ENCODE data around the gene ENOPH1. TPM values are rescaled to one million over a fixed set of nuclear protein-coding genes. Genes with fewer than 3 reads are reported as not detected.
"Not testable (repeated sequence)": the region's sequence is repeated elsewhere in the genome, so short reads cannot be mapped to it uniquely, and the experiment has no call there.

ENOPH1 gene
- total RNA-seq, 1 donor from 2014 or later, result 35.6 TPM

GRCh38 chr4:82388405-82388804 lies 42.0 kb upstream of the ENOPH1 start:
- H3K4me3 Mint-ChIP-seq, result no peak overlapping the region
- H3K36me3 Mint-ChIP-seq, result peaks cover 11% of the 10 kb centered on the region
- H3K27ac Mint-ChIP-seq, result no peak overlapping the region
- DNase-seq (ENCODE audit: extremely low spot score, unreplicated experiment), result no peak
- peaks cover 8% of the 10 kb centered on the region for H3K9me3 Mint-ChIP-seq
- H3K27me3 Mint-ChIP-seq, result no peaks in the 10 kb centered on the region
- H3K4me1 Mint-ChIP-seq (ENCODE audit: unreplicated experiment), result no peaks in the 10 kb centered on the region
- TF ChIP-seq CTCF (conservative IDR thresholded peaks at IDR 0.05), result no peak

- H3K9me3 Mint-ChIP-seq; H3K27ac Mint-ChIP-seq; DNase-seq (ENCODE audit: extremely low spot score, unreplicated experiment); H3K27me3 Mint-ChIP-seq; H3K4me3 Mint-ChIP-seq; H3K4me1 Mint-ChIP-seq (ENCODE audit: unreplicated experiment); H3K36me3 Mint-ChIP-seq: not testable (repeated sequence)
These were observed 40.3 kb upstream of the ENOPH1 start for GRCh38 chr4:82390061-82390460.

- no peak for DNase-seq (ENCODE audit: extremely low spot score, unreplicated experiment)
- Mint-ChIP-seq H3K27me3 (no peaks in the 10 kb centered on the region), H3K27ac (no peak overlapping the region), H3K36me3 (no peaks in the 10 kb centered on the region), H3K4me1 (ENCODE audit: unreplicated experiment) (no peaks in the 10 kb centered on the region), H3K4me3 (no peak overlapping the region), H3K9me3 (no peaks in the 10 kb centered on the region)
- no peak for TF ChIP-seq CTCF (conservative IDR thresholded peaks at IDR 0.05)
These were observed 35.5 kb upstream of the ENOPH1 start for GRCh38 chr4:82394896-82395295.

- no peaks in the 10 kb centered on the region for H3K27me3 Mint-ChIP-seq
- TF ChIP-seq CTCF (conservative IDR thresholded peaks at IDR 0.05), result no peak
- H3K4me1 Mint-ChIP-seq (ENCODE audit: unreplicated experiment), result no peaks in the 10 kb centered on the region
- no peak for DNase-seq (ENCODE audit: extremely low spot score, unreplicated experiment)
- H3K4me3 Mint-ChIP-seq, result no peak overlapping the region
- H3K9me3 Mint-ChIP-seq, result peaks cover 5% of the 10 kb centered on the region
- no peak overlapping the region for H3K27ac Mint-ChIP-seq
- H3K36me3 Mint-ChIP-seq, result no peaks in the 10 kb centered on the region
These were observed 32.9 kb upstream of the ENOPH1 start for GRCh38 chr4:82397527-82397926.

GRCh38 chr4:82398263-82398662 lies 32.1 kb upstream of the ENOPH1 start:
- Mint-ChIP-seq H3K27me3 (no peaks in the 10 kb centered on the region), H3K9me3 (peaks cover 5% of the 10 kb centered on the region), H3K36me3 (no peaks in the 10 kb centered on the region), H3K27ac (no peak overlapping the region), H3K4me3 (no peak overlapping the region), H3K4me1 (ENCODE audit: unreplicated experiment) (no peaks in the 10 kb centered on the region)
- DNase-seq (ENCODE audit: extremely low spot score, unreplicated experiment), result no peak
- no peak for TF ChIP-seq CTCF (conservative IDR thresholded peaks at IDR 0.05)

GRCh38 chr4:82401600-82401999 lies 28.8 kb upstream of the ENOPH1 start:
- DNase-seq (ENCODE audit: extremely low spot score, unreplicated experiment), result no peak
- Mint-ChIP-seq H3K36me3 (no peaks in the 10 kb centered on the region), H3K27me3 (peaks cover 3% of the 10 kb centered on the region), H3K27ac (no peak overlapping the region), H3K4me3 (no peak overlapping the region), H3K9me3 (peaks cover 5% of the 10 kb centered on the region), H3K4me1 (ENCODE audit: unreplicated experiment) (no peaks in the 10 kb centered on the region)
- no peak for TF ChIP-seq CTCF (conservative IDR thresholded peaks at IDR 0.05)

Data from type B pancreatic cell (in vitro differentiated cells).